Measurements from ENCODE around the gene NPPB. TPM values are rescaled to one million over a fixed set of nuclear protein-coding genes. Genes with fewer than 3 reads are reported as not detected.

NPPB gene
- total RNA-seq, 4 donors from 2014 or later: not detected

DNA sequence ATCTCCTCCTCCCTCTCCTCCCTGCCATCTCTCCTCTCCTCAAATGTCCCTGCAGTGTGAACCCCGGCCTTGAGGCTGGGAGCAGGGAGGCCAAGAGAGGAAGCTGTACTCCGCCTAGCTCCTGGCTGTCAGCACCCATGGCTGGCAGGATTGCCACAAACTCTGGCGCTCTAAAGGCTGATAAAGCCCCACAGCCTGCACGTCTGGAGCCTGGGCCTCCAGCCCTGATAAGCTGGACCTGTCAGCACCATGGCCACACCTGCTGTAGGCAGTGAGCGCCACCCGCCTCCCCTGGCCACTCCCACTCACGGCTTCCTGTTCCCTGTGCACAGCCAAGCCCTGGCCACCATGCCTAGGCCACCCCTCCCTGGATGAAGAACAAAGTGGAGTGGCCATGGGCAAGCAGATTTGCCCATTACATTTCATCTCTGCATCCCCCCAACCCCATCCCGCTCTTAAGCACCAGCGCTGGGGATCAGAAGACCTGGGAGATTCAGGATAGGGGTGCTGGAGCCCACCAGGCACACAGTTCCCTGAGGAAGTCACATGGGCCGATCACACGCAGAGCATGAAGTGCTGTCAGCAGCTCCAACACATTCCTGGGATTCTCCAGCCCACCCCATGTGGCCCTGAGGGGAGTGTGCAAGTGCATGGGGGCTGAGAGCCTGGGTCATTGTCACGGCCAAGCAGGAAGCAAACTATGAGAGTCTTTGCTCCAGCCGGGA, 24.2 kb upstream of the NPPB start:
- peak in 1 of 2 donors; percentile 10 for ATAC-seq
- H3K27ac ChIP-seq: peak overlapping the region; percentile 6 to 97 (median 52)

DNA sequence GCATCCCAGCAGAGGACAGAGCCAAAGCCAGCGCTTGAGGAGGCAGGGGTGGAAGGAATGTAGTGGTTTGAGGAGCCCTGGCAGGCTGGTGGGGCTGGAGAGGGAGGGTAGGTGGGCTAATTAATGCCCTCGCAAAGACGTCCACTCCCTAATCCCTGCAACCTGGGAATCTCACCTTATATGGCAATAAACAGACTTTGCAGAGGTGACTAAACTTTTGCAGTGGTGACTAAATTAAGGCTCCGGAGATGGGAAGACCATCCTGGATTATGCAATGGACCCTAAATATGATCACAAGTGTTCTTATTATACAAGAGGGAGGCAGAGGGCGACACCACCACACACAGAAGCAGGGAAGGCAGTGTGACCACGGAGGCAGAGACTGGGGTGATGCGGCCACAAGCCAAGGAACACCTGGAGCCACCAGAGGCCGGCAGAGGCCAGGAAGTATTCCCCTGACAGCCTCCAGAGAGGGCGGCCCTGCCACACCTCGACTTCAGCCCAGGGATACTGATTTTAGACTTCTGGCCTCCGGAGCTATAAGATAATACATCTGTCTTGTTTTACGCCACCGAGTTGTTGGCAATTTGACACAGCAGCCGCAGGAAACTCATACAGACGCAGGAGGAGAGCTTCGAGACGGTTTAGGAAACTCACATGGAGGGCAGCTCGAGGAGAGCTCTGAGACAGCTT, 23.1 kb upstream of the NPPB start:
- Histone ChIP-seq H3K4me1 (peaks cover 47 to 69% of the 10 kb centered on the region in 2 donors), H3K9me3 (no peaks in the 10 kb centered on the region), H3K27ac (peak overlapping the region; percentile 71 to 97 (median 84)), H3K27me3 (no peaks in the 10 kb centered on the region), H3K4me3 (no peak overlapping the region), H3K36me3 (no peaks in the 10 kb centered on the region)
- DNase-seq: no peak
- in situ Hi-C loops (cut with MboI; ENCODE audit: low sequenced_read_pairs in 4 of 4) (no loop called here), intact Hi-C loops (cut with DNase I; ENCODE audit: low total_unique reads) (loop anchor here (5.0 kb wide), 1 partner anchor 80 kb away; no protein-coding TSS in a partner anchor)
- ATAC-seq: no peak
- TF ChIP-seq POLR2A (IDR thresholded peaks at IDR 0.05): no peak
- TF ChIP-seq, protein P1, sequence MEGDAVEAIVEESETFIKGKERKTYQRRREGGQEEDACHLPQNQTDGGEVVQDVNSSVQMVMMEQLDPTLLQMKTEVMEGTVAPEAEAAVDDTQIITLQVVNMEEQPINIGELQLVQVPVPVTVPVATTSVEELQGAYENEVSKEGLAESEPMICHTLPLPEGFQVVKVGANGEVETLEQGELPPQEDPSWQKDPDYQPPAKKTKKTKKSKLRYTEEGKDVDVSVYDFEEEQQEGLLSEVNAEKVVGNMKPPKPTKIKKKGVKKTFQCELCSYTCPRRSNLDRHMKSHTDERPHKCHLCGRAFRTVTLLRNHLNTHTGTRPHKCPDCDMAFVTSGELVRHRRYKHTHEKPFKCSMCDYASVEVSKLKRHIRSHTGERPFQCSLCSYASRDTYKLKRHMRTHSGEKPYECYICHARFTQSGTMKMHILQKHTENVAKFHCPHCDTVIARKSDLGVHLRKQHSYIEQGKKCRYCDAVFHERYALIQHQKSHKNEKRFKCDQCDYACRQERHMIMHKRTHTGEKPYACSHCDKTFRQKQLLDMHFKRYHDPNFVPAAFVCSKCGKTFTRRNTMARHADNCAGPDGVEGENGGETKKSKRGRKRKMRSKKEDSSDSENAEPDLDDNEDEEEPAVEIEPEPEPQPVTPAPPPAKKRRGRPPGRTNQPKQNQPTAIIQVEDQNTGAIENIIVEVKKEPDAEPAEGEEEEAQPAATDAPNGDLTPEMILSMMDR (IDR thresholded peaks at IDR 0.05 in 4 of 5, conservative IDR thresholded peaks at IDR 0.05 in 1 of 5): no peak

More for the DNA sequence above, 24.2 kb upstream of the NPPB start:
- Histone ChIP-seq H3K36me3 (no peaks in the 10 kb centered on the region), H3K4me3 (no peak overlapping the region), H3K9me3 (no peaks in the 10 kb centered on the region), H3K27me3 (no peaks in the 10 kb centered on the region), H3K4me1 (peaks cover 57 to 75% of the 10 kb centered on the region in 2 donors)
- TF ChIP-seq POLR2A (IDR thresholded peaks at IDR 0.05): peak in 1 of 2 donors; percentile 43
- TF ChIP-seq, protein P1 (IDR thresholded peaks at IDR 0.05 in 4 of 5, conservative IDR thresholded peaks at IDR 0.05 in 1 of 5): no peak
- in situ Hi-C loops (cut with MboI; ENCODE audit: low sequenced_read_pairs in 4 of 4): no loop called here
- DNase-seq: peak; percentile 73 to 84
- intact Hi-C loops (cut with DNase I; ENCODE audit: low total_unique reads): loop anchor here (5.0 kb wide), 1 partner anchor 81 kb away; no protein-coding TSS in a partner anchor

DNA sequence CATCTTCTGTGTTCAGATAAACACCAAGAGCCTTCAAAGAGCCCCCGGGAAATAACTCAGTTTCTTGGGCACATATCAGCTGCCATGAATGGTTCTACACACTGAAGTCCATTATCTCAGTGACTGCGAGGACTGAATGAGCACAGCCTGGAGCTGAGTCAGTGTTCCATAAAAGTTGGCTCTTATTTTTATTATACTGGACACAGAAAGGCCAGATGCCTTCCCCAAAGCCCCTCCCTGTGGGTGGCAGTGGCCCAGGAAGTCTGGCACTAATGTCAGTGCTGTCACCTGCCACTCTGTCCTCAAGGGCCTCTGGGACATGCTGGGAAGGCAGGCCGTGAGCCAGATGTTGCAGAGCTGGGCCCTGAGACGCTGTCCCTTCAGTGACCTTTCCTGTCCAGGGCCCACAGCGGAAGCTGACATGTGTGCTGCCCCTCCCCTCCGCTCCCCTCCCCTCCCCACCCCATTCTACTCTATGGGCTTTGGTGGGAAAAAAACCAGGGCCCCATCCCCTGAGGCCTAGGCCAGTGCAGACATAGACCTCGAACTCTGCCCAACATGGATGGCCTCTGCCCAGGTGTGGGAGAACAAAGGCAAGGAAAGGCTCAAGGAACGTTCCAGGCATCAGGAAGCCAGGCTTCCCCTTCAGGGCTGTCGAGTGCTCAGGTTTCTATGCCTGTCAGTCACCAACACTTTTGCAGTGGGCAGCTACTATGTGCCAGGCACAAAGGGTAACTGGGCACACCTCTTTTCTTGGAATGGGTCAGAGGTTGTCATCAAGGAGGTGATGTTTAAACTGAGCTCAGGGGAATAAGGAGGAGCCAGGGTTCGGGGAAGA, 22.4 kb upstream of the NPPB start:
- intact Hi-C loops (cut with DNase I; ENCODE audit: low total_unique reads) (loop anchor here (5.0 kb wide), 1 partner anchor 79 kb away; no protein-coding TSS in a partner anchor), in situ Hi-C loops (cut with MboI; ENCODE audit: low sequenced_read_pairs in 4 of 4) (no loop called here)
- Histone ChIP-seq H3K27me3 (no peaks in the 10 kb centered on the region), H3K9me3 (no peaks in the 10 kb centered on the region), H3K36me3 (no peaks in the 10 kb centered on the region), H3K4me3 (no peak overlapping the region), H3K4me1 (peaks cover 39 to 61% of the 10 kb centered on the region in 2 donors), H3K27ac (peak overlapping the region; percentile 71 to 97 (median 84))
- no peak for TF ChIP-seq POLR2A (IDR thresholded peaks at IDR 0.05)
- peak; percentile 91 to 95 for DNase-seq
- ATAC-seq: peak; percentile 73 to 75

DNA sequence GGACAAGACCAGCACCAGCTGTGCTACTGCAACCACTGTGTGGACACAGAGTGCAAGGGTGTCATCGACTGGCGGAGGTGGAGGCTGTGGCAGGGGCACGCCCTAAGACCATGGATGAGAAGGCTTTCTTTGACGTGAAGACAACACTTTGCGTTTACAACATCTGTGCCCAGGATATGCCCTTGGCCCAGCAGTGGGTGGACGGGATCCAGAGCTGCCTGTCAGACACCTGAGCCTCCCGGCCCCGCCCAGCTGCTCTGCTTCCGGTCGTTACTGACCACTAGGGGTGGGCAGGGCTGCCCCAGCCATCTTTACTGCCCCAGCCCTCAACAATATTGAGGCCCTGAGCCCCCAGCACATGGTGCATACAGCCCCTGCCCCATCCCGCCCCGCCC, 21.4 kb upstream of the NPPB start:
- in situ Hi-C loops (cut with MboI; ENCODE audit: low sequenced_read_pairs in 4 of 4) (no loop called here), intact Hi-C loops (cut with DNase I; ENCODE audit: low total_unique reads) (loop anchor here (5.0 kb wide), 1 partner anchor 78 kb away; no protein-coding TSS in a partner anchor)
- peak overlapping the region; percentile 71 to 97 (median 84) for H3K27ac ChIP-seq
- ATAC-seq (peak; percentile 57 to 60), DNase-seq (peak; percentile 78 to 85)
- H3K27me3 ChIP-seq: no peaks in the 10 kb centered on the region
- TF ChIP-seq, protein P1 (IDR thresholded peaks at IDR 0.05 in 4 of 5, conservative IDR thresholded peaks at IDR 0.05 in 1 of 5): peak in 2 of 5 experiments; percentile 21 to 36
- TF ChIP-seq POLR2A (IDR thresholded peaks at IDR 0.05): peak in 1 of 2 donors; percentile 31
- H3K4me3 ChIP-seq: no peak overlapping the region
- H3K36me3 ChIP-seq: no peaks in the 10 kb centered on the region
- no peaks in the 10 kb centered on the region for H3K9me3 ChIP-seq
- H3K4me1 ChIP-seq: peaks cover 37 to 59% of the 10 kb centered on the region in 2 donors
